ELF-1 (cell line): ENCODE data around the gene AEN.

Experiments
- DNase-seq: peaks from one replicate; pipeline ENCODE4 v3.0.0-alpha.2; 2016; ENCODE audit warnings: low read depth, low spot score

AEN gene

GRCh38 chr15:88613074-88613944 is 7.8 kb upstream of the AEN start:
- peak; percentile 86 for DNase-seq

DNA sequence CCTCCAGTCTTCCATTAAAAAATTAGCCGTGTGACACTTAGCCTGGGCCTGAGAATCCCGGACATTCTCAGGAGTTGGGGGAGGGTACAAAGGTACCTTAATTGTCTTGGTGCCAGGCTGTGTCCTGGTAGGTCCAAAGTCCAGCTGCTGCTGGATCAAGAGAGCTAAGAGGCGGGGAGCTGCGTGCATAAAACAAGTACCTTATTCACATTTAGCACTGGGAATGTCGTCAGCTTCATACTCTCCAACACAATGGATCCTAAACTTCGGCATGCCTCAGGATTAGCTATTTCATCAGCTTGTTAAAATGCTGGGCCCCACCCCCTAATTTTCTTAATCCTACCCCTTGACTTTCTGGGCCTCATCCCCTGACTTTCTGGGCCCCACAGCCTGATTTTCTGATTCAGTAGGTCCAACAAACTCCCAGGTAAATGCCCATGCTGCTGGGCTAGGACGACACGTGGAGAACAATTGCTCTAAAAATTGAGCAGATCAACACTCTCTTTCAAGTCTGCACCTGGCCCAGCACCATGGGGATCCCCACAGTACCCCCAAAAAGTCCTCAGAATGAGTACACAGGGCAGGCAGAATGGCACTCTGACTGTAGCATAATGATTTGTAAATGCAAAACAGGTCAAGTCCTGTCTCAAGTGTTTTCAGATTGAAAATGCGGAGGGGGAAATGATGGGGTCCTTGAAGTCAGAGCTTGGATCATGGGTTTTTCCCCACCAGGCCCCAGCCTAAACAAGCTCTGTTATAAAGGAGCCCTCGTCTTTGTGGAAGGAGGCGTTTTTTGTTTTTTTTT is 5.6 kb upstream of the AEN start:
- no peak for DNase-seq

- DNase-seq, result no peak
Observed at GRCh38 chr15:88616240-88616639, 4.9 kb upstream of the AEN start.

DNA sequence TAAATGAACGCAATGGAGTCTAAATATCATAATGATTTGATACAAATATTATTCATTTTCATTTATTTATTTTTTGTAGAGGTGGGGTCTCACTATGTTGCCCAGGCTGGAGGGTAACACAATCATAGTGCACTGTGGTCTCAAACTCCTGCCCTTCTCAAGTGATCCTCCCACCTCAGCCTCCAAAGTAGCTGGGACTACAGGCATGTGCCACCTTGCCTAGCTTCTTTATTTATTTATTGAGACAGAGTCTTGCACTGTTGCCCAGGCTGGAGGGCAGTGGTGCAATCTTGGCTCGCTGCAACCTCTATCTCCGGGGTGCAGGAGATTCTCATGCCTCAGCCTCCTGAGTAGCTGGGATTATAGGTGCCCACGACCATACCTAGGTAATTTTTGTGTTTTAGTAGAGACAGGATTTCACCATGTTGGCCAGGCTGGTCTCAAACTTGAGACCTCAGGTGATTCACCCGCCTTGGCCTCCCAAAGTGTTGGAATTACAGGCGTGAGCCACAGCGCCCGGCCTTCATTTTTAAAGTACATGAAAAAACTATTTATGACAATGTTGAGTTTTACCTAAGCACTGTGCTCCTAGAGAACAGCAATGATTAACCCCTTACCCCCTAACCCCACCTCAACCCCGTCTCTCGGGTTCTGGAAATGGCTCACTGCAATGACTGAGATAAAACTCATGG is 4.0 kb upstream of the AEN start:
- no peak for DNase-seq

DNA sequence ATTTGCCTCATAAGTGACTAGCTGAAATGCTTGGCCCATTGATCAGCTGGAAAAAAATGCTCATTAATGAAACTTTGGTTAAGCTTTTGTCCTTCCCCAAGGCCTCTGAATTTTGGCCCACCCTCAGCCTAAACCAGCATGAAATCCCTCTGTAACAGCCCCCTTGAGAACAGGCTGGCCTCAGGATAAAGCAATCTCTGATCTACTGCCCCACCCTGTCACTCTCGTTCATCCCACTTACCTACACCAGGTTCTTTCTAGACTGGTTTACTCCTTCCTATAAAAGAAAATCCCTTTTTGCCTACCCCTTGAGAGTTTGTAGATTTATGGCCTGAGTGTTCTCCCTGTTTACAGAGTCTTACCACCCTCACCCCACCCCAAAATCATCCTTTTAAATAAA is 3.4 kb upstream of the AEN start:
- DNase-seq, result no peak

- DNase-seq, result no peak
Observed at GRCh38 chr15:88618686-88619085, 2.5 kb upstream of the AEN start.

DNA sequence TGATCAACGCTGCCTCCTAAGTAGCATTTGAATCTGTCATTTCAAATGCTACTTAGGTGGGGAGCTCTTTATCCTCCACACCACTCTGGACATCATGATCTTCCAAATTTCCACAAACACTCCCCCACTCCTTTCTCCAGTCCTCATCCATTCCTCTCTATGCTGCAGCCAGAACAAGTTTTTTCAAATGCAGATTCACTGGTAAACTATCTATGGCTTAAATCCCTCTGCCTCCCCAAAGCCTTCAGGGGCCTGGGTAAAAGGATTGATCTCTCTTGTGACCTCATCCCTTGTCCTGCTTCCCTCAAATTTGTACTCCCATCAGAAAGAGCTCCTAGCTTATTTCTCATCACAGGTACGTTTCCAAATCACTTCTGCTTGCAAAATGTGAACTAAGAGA is 1.3 kb upstream of the AEN start:
- no peak for DNase-seq

DNA sequence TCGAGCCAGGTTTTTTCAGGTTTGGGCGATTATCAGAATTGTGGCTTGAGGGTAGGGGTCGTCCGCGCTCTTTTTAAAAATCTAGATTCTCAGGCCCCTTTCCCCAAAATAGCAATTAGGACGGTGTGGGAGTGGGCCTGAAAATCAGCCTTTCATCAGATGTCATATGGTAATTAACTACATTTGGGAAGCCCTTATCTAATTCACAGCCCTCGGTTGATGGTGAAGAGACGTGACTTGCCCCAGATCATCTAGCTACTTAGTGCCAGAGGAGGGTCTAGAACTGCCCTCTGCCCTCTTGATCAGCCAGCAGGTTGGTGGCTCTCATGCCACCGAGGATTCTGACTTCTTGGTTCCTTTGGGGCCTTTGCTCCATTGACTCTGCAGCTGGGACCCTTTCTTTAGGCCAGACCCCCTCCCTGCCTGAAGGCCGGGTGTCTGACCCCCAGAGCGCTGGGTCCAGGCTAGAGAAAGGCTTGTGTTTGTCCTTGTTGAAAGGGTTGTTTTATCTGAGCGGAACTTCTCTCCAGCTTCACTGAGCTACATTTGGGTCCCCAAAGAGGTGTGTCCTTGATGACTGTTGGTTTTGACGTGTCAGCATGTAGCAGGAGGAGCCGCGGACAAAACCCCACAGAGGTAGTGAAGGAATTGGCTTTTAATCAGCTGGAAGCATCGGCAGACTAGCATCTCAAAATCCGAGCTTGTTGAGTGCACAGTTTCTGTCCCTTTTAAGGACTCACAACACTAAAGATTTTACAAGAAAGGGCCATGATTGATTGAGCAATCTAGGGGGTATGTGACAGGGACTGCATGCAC is 857 bp downstream of the AEN start:
- no peak for DNase-seq

DNA sequence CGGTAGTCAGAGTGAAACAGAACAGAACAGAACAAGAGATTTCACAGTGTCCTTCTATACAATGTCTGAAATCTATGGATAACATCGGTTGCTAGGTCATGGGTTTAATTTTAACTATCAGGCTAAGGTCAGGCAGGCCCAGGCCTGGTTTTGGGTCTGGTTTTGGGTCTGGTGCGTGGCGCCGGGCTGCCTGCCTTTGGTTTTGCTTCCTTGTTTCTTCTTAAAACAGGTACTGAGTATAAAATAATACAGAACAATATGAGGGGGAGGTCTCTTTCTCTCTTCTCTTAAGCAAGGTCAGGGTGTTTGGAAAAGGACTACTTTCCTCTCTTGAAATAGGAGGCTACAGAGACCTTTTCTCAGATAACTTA is 1.4 kb downstream of the AEN start:
- DNase-seq, result no peak

- no peak for DNase-seq
Observed at GRCh38 chr15:88623061-88623460, 1.9 kb downstream of the AEN start.

DNA sequence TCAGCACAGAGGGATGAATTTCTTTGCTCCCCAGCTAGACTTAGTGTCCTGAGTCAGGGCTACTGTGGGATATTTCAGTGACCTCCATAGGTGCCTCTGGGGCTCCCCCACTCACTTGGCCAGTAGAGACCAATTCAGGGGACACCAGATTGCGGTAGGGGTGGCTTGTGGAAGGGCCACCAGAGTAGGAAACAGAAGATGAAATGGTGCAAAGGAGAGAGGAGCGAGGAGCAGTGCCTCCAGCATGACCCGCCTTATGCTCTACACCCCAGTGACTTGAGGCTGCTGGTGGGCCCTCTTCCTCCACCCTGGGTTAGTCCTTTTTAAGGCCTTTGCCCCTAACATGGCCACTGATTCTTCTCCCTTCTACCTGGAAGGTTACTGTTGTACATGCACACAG is 2.5 kb downstream of the AEN start:
- DNase-seq, result no peak

GRCh38 chr15:88624156-88624970 is 3.2 kb downstream of the AEN start:
- peak; percentile 53 for DNase-seq

- DNase-seq, result no peak
Observed at GRCh38 chr15:88624971-88625490, 3.9 kb downstream of the AEN start.

GRCh38 chr15:88625943-88626741 is 5.0 kb downstream of the AEN start:
- DNase-seq, result no peak

GRCh38 chr15:88627463-88627862 is 6.3 kb downstream of the AEN start:
- DNase-seq, result no peak

DNA sequence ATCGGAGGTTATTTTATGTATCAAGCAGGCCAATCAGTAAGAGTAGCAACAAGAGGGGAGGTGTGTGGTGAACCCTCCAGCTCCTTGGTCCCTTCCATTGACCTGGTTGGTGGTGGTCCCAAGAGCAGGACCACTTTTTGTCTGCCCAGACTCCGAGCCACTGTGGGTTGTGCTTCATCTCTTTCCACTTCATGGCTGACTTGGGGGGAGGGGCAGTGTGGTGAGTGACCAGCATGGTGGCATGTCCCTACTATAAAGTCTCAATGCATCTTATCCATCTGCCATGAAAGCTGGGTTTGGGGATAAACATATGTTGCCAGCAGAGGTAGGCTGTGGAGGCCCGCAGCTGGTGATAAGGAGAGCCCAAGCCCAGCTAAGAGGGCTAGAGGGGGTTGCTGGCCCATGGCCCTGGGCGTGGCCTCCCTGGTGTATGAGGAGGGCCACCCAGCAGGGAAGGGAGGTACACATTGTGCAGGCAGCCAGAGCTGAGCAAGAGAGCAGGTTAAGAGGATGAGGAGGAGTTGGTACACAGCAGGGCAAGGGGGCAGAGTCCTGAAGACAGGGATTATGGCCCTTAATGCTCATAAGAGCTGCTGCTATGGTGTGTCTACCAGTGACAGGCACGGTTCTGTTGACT is 7.0 kb downstream of the AEN start:
- no peak for DNase-seq

DNA sequence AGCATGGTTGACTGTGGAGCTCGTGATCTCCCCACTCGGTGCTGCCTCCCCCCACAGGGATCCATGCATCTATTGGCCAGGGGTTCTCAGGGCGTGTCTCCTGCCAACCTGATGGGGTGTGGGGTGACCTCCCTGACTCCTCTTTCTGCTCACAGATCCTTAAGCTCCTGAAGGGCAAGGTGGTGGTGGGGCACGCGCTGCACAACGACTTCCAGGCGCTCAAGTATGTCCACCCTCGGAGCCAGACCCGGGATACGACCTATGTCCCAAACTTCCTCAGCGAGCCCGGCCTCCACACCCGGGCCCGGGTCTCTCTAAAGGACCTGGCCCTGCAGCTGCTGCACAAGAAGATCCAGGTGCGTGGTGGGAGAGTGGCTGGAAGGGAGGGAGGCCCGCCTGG is 7.9 kb downstream of the AEN start:
- no peak for DNase-seq

GRCh38 chr15:88630141-88630721 is 9.1 kb downstream of the AEN start:
- no peak for DNase-seq
